Activated CD8-positive, alpha-beta memory T cell treated with anti-CD3 and anti-CD28 coated beads, Interleukin-2, amount 10 ng/mL, durations not matched to agents 7 days and 5 days (primary cell): ENCODE results near the gene FADS2. TPM values are rescaled to one million over a fixed set of nuclear protein-coding genes. Genes with fewer than 3 reads are reported as not detected.
"Not testable (repeated sequence)": the region's sequence is repeated elsewhere in the genome, so short reads cannot be mapped to it uniquely, and the experiment has no call there.

Experiments
- ATAC-seq: fragments of 150-1000 bp; cut with Tn5 transposase; one replicate; pipeline ENCODE4 v1.10.0; 2021; ENCODE audit warnings: moderate library complexity
- CTCF ChIA-PET: fragments of 350-600 bp; sonication (Branson Sonifier 250); formaldehyde crosslinking; loops from one replicate; lab custom pipeline; 2021; ENCODE audit warnings: antibody characterized with exemption; lab: Charles Lee
- DNase-seq: peaks from one replicate; pipeline ENCODE4 v3.0.0-alpha.2; 2020
- H3K27ac Mint-ChIP-seq: one replicate; pipeline ENCODE4 v1.8.0; 2021; ENCODE audit warnings: mild to moderate bottlenecking, mixed read lengths
- H3K27me3 Mint-ChIP-seq: one replicate; pipeline ENCODE4 v1.8.0; 2021; ENCODE audit warnings: mixed read lengths
- H3K36me3 Mint-ChIP-seq: one replicate; pipeline ENCODE4 v1.8.0; 2021; ENCODE audit warnings: mild to moderate bottlenecking, mixed read lengths
- H3K4me1 Mint-ChIP-seq: one replicate; pipeline ENCODE4 v1.8.0; 2021; ENCODE audit warnings: mixed read lengths
- H3K4me3 Mint-ChIP-seq: one replicate; pipeline ENCODE4 v1.8.0; 2021; ENCODE audit warnings: mild to moderate bottlenecking, moderate library complexity, mixed read lengths
- H3K9me3 Mint-ChIP-seq: one replicate; pipeline ENCODE4 v1.8.0; 2022; ENCODE audit warnings: low read depth, mixed read lengths
- total RNA-seq, 2 experiments: library from RNA; stranded (reverse); gene quantifications; one replicate each; pipeline ENCODE4 v1.2.3, GENCODE V29; 2021

The FADS2 gene
- total RNA-seq, 2 experiments from 2014 or later: 174 to 184 TPM

DNA sequence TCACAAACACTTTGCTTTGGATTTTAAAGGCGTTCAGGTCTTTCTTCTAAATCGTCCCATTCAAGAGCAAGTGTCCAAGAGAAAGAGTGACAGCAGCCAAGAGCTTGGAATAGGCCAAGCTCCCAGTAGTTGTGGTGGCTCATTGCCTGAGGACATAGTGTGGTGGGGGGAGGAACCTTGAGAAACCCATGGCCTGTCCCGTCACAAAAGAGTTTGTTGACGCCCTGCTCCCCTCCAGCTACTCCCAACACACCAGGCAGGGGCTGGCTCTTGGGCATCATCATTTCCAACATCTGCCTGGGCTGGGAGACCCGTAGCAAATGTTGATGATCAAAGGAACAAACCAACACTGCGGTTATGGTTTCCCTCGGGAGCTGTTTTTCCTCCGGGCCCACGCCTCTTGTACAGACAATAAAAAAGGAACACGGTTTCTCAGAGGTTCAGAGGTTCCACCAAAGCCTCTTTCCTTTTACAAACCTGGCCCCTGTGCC lies 42.5 kb downstream of the FADS2 start:
- H3K4me3 Mint-ChIP-seq: no peak overlapping the region
- H3K4me1 Mint-ChIP-seq: peaks cover 5% of the 10 kb centered on the region
- H3K27me3 Mint-ChIP-seq: peaks cover 4% of the 10 kb centered on the region
- no peak overlapping the region for H3K27ac Mint-ChIP-seq
- CTCF ChIA-PET: interaction anchor here (0.6 to 5.1 kb wide), 20 partner anchors 8 to 242 kb away, joined by 3 to 40 read pairs (median 4); partner anchors contain the start of genes FADS3, FEN1 and TMEM258
- H3K36me3 Mint-ChIP-seq: peaks cover 3% of the 10 kb centered on the region
- H3K9me3 Mint-ChIP-seq: no peaks in the 10 kb centered on the region
- DNase-seq: no peak
- no peak for ATAC-seq

- DNase-seq (peak; percentile 73), ATAC-seq (peak; percentile 95)
- Mint-ChIP-seq H3K36me3 (no peaks in the 10 kb centered on the region), H3K9me3 (no peaks in the 10 kb centered on the region), H3K27me3 (peaks cover 4% of the 10 kb centered on the region), H3K4me3 (peak overlapping the region; percentile 61), H3K4me1 (peaks cover 5% of the 10 kb centered on the region), H3K27ac (no peak overlapping the region)
- CTCF ChIA-PET: interaction anchor here (0.6 to 5.1 kb wide), 17 partner anchors 9 to 241 kb away, joined by 3 to 40 read pairs (median 5); partner anchors contain the start of genes FADS3, FEN1 and TMEM258
These were observed 43.1 kb downstream of the FADS2 start for GRCh38 chr11:61871158-61871597.

GRCh38 chr11:61872935-61873565 lies 45.0 kb downstream of the FADS2 start:
- Mint-ChIP-seq H3K36me3 (no peaks in the 10 kb centered on the region), H3K4me3 (no peak overlapping the region), H3K9me3 (no peaks in the 10 kb centered on the region), H3K4me1 (peaks cover 5% of the 10 kb centered on the region), H3K27ac (no peak overlapping the region), H3K27me3 (peaks cover 4% of the 10 kb centered on the region)
- DNase-seq (no peak), ATAC-seq (no peak)
- CTCF ChIA-PET: interaction anchor here (1.2 to 5.1 kb wide), 6 partner anchors 9 to 234 kb away, joined by 3 to 40 read pairs (median 28); no protein-coding TSS in a partner anchor

GRCh38 chr11:61873588-61874376 lies 45.7 kb downstream of the FADS2 start:
- H3K4me1 Mint-ChIP-seq: peaks cover 5% of the 10 kb centered on the region
- CTCF ChIA-PET: interaction anchor here (2.0 to 5.1 kb wide), 5 partner anchors 8 to 234 kb away, joined by 6 to 40 read pairs (median 31); no protein-coding TSS in a partner anchor

GRCh38 chr11:61874377-61874809 lies 46.3 kb downstream of the FADS2 start:
- DNase-seq (no peak), ATAC-seq (no peak)
- Mint-ChIP-seq H3K36me3 (no peaks in the 10 kb centered on the region), H3K27me3 (peaks cover 4% of the 10 kb centered on the region), H3K27ac (no peak overlapping the region), H3K4me3 (no peak overlapping the region), H3K4me1 (peaks cover 5% of the 10 kb centered on the region), H3K9me3 (no peaks in the 10 kb centered on the region)
- CTCF ChIA-PET: interaction anchor here (5.1 kb wide), 1 partner anchor 24 kb away, joined by 40 read pairs; no protein-coding TSS in a partner anchor

More at GRCh38 chr11:61873588-61874376, 45.7 kb downstream of the FADS2 start:
- Mint-ChIP-seq H3K9me3 (no peaks in the 10 kb centered on the region), H3K27me3 (peaks cover 4% of the 10 kb centered on the region), H3K36me3 (no peaks in the 10 kb centered on the region), H3K27ac (no peak overlapping the region), H3K4me3 (no peak overlapping the region)
- DNase-seq (no peak), ATAC-seq (no peak)

GRCh38 chr11:61874853-61875252 lies 46.8 kb downstream of the FADS2 start:
- Mint-ChIP-seq H3K4me3 (no peak overlapping the region), H3K36me3 (no peaks in the 10 kb centered on the region), H3K27ac (no peak overlapping the region), H3K4me1 (peaks cover 5% of the 10 kb centered on the region), H3K27me3 (peaks cover 4% of the 10 kb centered on the region), H3K9me3 (no peaks in the 10 kb centered on the region)
- DNase-seq (no peak), ATAC-seq (no peak)
- CTCF ChIA-PET: interaction anchor here (1.0 to 5.1 kb wide), 2 partner anchors 24 to 207 kb away, joined by 3 to 40 read pairs; no protein-coding TSS in a partner anchor

DNA sequence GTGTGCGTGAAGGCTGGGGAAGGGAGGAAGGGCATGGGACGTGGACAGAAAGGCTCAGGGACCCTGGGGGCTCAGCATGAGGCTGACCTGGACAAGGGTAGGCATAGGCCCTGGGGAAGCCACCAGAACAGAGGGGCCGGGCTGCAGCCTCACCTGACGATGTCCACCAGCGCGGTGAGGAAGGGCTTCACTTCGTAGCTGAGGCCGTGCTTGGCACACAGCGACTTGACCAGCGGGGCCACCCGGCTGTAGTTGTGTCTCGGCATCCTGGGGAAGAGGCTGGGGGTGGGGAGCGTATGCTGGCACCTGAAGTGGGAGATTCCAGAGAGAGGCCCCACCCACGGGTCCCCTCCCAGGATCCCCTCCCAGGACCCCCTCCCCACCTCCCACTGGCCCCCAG lies 47.6 kb downstream of the FADS2 start:
- H3K36me3 Mint-ChIP-seq: no peaks in the 10 kb centered on the region
- peaks cover 5% of the 10 kb centered on the region for H3K4me1 Mint-ChIP-seq
- ATAC-seq (no peak), DNase-seq (no peak)
- peaks cover 4% of the 10 kb centered on the region for H3K27me3 Mint-ChIP-seq
- no peak overlapping the region for H3K27ac Mint-ChIP-seq
- no peak overlapping the region for H3K4me3 Mint-ChIP-seq
- H3K9me3 Mint-ChIP-seq: no peaks in the 10 kb centered on the region
- CTCF ChIA-PET: interaction anchor here (1.0 to 1.2 kb wide), 2 partner anchors 24 to 206 kb away, joined by 3 to 7 read pairs; no protein-coding TSS in a partner anchor

DNA sequence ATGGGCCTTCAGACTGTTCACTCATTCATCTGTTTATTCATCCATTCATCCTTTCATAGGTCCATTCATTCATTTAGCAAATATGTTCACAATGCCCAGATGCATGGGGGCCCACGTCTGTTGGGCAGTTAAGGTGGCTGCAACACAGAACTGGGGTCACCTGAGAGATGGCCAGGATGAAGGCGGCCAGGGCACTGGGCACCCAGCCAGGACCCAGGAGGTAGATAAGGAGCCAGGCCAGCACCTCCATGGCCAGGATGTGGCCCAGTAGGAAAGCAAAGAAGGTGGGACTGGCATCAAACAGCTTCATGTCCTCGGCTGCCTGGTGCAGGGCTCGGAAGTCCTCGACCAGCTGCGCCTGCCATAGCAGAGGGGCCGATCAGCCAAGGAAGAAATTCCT lies 51.1 kb downstream of the FADS2 start:
- H3K4me3 Mint-ChIP-seq: no peak overlapping the region
- no peaks in the 10 kb centered on the region for H3K4me1 Mint-ChIP-seq
- CTCF ChIA-PET: interaction anchor here (1.3 to 8.5 kb wide), 3 partner anchors 8 to 203 kb away, joined by 4 to 54 read pairs (median 5); no protein-coding TSS in a partner anchor
- H3K27me3 Mint-ChIP-seq: no peaks in the 10 kb centered on the region
- no peak overlapping the region for H3K27ac Mint-ChIP-seq
- no peaks in the 10 kb centered on the region for H3K36me3 Mint-ChIP-seq
- H3K9me3 Mint-ChIP-seq: no peaks in the 10 kb centered on the region
- ATAC-seq (no peak), DNase-seq (no peak)

- no peak overlapping the region for H3K4me3 Mint-ChIP-seq
- no peak for ATAC-seq
- CTCF ChIA-PET: interaction anchor here (1.3 to 8.5 kb wide), 3 partner anchors 9 to 202 kb away, joined by 4 to 54 read pairs (median 5); no protein-coding TSS in a partner anchor
These were observed 51.9 kb downstream of the FADS2 start for GRCh38 chr11:61880031-61880430.

DNA sequence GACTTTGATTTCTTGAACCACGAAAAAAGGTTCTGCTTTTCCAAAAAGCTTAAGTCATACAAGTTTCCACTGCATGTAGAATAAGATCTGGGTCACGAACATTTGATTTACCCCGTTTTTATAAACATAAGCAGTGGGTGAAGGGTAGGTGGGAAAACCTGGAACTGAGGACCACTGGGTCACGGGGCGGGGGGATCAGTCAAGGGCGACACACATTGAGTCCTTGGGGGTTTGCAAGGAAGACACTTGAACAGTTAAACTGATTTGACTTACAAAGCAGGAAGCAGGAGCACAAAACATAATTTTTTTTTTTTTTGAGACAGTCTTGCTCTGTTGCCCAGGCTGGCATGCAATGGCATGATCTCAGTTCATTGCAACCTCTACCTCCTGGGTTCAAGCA lies 52.4 kb downstream of the FADS2 start:
- Mint-ChIP-seq H3K27me3 (no peaks in the 10 kb centered on the region), H3K4me1 (no peaks in the 10 kb centered on the region), H3K27ac (no peak overlapping the region), H3K9me3 (no peaks in the 10 kb centered on the region), H3K36me3 (no peaks in the 10 kb centered on the region), H3K4me3 (no peak overlapping the region)
- ATAC-seq (no peak), DNase-seq (no peak)
- CTCF ChIA-PET: interaction anchor here (1.0 to 8.5 kb wide), 8 partner anchors 9 to 227 kb away, joined by 4 to 54 read pairs (median 5); no protein-coding TSS in a partner anchor

More at GRCh38 chr11:61880031-61880430, 51.9 kb downstream of the FADS2 start:
- Mint-ChIP-seq H3K9me3 (no peaks in the 10 kb centered on the region), H3K4me1 (no peaks in the 10 kb centered on the region), H3K27ac (no peak overlapping the region), H3K27me3 (no peaks in the 10 kb centered on the region), H3K36me3 (no peaks in the 10 kb centered on the region)
- no peak for DNase-seq

GRCh38 chr11:61881397-61881796 lies 53.3 kb downstream of the FADS2 start:
- ATAC-seq: no peak
- Mint-ChIP-seq H3K4me1 (no peaks in the 10 kb centered on the region), H3K27ac (no peak overlapping the region), H3K36me3 (no peaks in the 10 kb centered on the region), H3K27me3 (no peaks in the 10 kb centered on the region), H3K4me3 (no peak overlapping the region), H3K9me3 (no peaks in the 10 kb centered on the region)
- no peak for DNase-seq
- CTCF ChIA-PET: interaction anchor here (1.0 to 8.5 kb wide), 8 partner anchors 9 to 227 kb away, joined by 3 to 54 read pairs (median 5); no protein-coding TSS in a partner anchor

DNA sequence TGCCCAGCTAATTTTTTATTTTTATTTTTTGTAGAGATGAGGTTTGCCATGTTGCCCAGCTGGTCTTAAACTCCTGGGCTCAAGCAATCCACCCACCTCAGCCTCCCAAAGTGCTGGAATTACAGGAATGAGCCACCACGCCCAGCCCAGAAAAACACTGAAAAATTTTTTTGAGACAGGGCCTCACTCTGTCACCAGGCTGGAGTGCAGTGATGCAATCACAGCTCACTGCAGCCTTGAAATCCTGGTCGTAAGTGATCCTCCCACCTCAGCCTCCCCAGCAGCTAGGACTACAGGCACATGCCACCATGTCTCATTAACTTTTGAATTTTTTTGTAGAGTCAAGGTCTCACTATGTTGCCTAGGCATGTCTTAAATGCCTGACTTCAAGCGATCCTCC lies 54.2 kb downstream of the FADS2 start:
- H3K27me3 Mint-ChIP-seq, H3K4me3 Mint-ChIP-seq, ATAC-seq, H3K9me3 Mint-ChIP-seq, H3K36me3 Mint-ChIP-seq, H3K4me1 Mint-ChIP-seq, H3K27ac Mint-ChIP-seq, DNase-seq: not testable (repeated sequence)
- CTCF ChIA-PET: interaction anchor here (0.8 to 8.5 kb wide), 4 partner anchors 10 to 199 kb away, joined by 3 to 54 read pairs (median 5); no protein-coding TSS in a partner anchor
